ENCODE data around the gene MAP4K3. TPM values are rescaled to one million over a fixed set of nuclear protein-coding genes. Genes with fewer than 3 reads are reported as not detected.

Gene MAP4K3
- total RNA-seq, 3 donors from 2014 or later: 32.7 to 50.4 (median 39.9) TPM

DNA sequence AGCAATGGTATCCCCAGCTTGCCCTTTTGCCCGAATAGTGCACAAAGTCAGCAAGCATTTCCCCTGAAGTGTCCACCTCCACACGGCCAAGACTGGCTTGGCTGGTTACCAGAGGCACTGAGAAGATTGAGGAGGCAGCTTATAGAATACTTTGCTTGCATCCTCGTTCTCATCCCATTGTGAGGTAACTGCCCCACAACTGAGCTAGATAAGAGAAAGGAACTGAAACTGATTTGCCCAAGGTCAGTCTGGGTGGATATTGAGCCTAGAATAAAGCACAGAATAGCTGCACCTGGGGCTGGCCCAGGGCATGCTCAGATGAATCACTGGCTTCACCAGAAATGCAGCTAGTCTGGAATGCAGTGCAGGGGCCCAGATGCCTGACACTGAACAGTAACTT is 32.7 kb upstream of the MAP4K3 start:
- ATAC-seq (peak; percentile 81), DNase-seq (peak in 2 of 3 donors; percentile 27 to 33)
- Histone ChIP-seq H3K36me3 (ENCODE audit: low read depth) (no peaks in the 10 kb centered on the region), H3K4me1 (ENCODE audit: low read depth) (peaks cover 18% of the 10 kb centered on the region), H3K9me3 (no peaks in the 10 kb centered on the region), H3K4me3 (no peak overlapping the region)
- TF ChIP-seq, protein P1, sequence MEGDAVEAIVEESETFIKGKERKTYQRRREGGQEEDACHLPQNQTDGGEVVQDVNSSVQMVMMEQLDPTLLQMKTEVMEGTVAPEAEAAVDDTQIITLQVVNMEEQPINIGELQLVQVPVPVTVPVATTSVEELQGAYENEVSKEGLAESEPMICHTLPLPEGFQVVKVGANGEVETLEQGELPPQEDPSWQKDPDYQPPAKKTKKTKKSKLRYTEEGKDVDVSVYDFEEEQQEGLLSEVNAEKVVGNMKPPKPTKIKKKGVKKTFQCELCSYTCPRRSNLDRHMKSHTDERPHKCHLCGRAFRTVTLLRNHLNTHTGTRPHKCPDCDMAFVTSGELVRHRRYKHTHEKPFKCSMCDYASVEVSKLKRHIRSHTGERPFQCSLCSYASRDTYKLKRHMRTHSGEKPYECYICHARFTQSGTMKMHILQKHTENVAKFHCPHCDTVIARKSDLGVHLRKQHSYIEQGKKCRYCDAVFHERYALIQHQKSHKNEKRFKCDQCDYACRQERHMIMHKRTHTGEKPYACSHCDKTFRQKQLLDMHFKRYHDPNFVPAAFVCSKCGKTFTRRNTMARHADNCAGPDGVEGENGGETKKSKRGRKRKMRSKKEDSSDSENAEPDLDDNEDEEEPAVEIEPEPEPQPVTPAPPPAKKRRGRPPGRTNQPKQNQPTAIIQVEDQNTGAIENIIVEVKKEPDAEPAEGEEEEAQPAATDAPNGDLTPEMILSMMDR (IDR thresholded peaks at IDR 0.05): no peak
- intact Hi-C loops (cut with DNase I, micrococcal nuclease): no loop called here

DNA sequence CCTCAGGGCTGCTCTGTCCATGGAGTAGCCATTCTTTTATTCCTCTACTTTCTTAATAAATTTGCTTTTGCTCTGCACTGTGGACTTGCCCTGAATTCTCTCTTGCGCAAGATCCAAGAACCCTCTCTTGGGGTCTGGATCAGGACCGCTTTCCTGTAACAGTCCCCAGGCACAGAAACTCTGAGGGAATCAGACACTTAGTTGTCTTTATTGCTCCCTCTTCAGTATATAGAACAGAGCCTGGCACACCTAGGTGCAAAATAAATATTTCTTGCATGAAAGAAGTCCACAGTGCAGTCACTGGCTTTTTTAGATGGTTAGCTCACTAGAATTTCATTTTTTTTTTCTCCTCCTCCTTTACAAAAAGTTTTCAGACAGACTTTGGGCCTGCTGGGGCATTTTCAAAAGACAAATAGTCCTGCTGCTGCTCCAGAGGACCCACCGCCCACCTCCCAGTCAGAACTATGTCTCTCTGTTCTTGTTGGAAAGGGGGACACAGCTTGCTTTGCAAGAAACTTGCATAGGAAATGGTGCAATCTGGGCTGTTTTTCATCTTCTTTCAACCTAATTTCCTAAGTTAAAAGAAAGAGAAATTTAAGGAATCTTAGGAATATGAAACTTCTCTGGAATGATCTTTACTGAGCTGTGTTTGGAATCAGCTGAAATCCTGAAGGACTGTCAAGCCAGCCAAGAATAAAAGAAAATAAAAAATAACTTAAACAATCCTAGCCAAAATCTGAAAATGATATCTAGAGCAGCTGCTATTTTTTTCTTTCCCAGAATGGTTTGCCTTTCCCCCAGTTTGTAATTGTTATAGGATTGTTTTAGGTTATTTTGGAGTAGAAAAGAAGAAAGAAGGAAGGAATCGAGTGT is 31.7 kb upstream of the MAP4K3 start:
- H3K9me3 ChIP-seq: no peaks in the 10 kb centered on the region
- intact Hi-C loops (cut with DNase I, micrococcal nuclease): no loop called here
- H3K36me3 ChIP-seq (ENCODE audit: low read depth): no peaks in the 10 kb centered on the region
- H3K4me1 ChIP-seq (ENCODE audit: low read depth): peaks cover 18% of the 10 kb centered on the region
- TF ChIP-seq, protein P1 (IDR thresholded peaks at IDR 0.05): no peak
- DNase-seq (no peak), ATAC-seq (no peak)
- no peak overlapping the region for H3K4me3 ChIP-seq

DNA sequence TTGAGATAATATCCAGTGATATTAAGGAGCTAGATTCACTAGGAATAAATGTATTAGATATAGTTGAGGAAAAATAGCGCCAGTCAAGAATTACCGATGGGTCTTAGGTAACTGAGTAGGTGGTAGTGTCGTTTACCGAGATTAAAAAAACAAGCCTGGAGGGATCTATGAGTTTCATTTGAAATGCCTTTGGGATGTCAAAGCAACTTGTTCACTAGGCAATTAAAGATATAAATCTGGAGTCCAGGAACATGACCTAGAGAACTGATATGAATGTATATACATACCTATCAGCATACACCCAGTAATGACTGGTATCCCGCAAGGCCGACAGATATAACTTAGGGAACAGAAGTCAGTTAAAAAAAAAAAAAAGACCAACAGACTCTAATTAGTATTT is 29.2 kb upstream of the MAP4K3 start:
- Histone ChIP-seq H3K4me3 (no peak overlapping the region), H3K9me3 (no peaks in the 10 kb centered on the region), H3K4me1 (ENCODE audit: low read depth) (peaks cover 18% of the 10 kb centered on the region), H3K36me3 (ENCODE audit: low read depth) (no peaks in the 10 kb centered on the region)
- DNase-seq (no peak), ATAC-seq (no peak)
- intact Hi-C loops (cut with DNase I, micrococcal nuclease): no loop called here
- TF ChIP-seq, protein P1 (IDR thresholded peaks at IDR 0.05): no peak

DNA sequence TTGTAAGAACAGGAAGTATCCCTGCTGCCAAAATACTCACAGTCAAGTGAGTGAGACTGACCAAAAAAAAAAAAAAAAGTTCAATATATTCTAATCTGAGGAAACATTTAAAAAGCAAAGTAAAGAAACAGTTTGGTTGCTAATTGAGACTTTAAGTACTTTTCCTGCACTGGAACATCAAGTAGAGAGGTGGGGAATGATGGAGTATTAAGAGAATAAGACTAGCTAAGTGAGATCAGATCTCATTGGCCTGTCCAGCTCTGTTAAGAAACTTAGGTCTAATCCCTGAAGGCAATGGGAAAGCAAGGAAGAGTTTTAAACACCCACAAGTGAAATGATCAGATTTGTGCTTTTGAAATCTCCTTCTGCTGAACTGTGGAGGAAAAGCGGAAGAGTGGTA is 27.8 kb upstream of the MAP4K3 start:
- ATAC-seq: no peak
- TF ChIP-seq, protein P1 (IDR thresholded peaks at IDR 0.05): no peak

DNA sequence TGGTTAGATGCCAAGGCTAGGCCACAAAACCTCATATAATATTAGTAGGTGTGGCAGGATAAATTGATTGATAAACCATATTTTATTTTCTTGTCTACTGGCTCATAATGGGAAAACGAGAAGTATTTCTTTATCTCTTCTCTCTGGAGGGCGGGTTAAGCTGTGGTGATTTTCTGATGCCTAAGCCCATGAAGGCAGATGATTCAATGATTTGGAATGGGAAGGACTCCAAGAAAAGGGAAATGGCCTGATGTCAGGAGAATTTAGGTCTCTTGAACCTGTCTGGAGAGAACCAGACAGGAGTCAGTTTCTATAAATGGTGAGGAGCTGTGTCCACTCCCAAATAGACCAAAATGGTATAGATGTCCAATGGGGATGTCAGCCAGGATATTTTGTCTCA is 18.7 kb upstream of the MAP4K3 start:
- ATAC-seq (no peak), DNase-seq (no peak)
- intact Hi-C loops (cut with DNase I, micrococcal nuclease): no loop called here
- TF ChIP-seq, protein P1 (IDR thresholded peaks at IDR 0.05): no peak
- Histone ChIP-seq H3K9me3 (no peaks in the 10 kb centered on the region), H3K4me1 (ENCODE audit: low read depth) (no peaks in the 10 kb centered on the region), H3K4me3 (no peak overlapping the region), H3K36me3 (ENCODE audit: low read depth) (no peaks in the 10 kb centered on the region)

More for the DNA sequence above, 27.8 kb upstream of the MAP4K3 start:
- no peak overlapping the region for H3K4me3 ChIP-seq
- no peaks in the 10 kb centered on the region for H3K9me3 ChIP-seq
- intact Hi-C loops (cut with DNase I, micrococcal nuclease): no loop called here
- H3K4me1 ChIP-seq (ENCODE audit: low read depth): peaks cover 15% of the 10 kb centered on the region
- H3K36me3 ChIP-seq (ENCODE audit: low read depth): no peaks in the 10 kb centered on the region
- no peak for DNase-seq
